HG02943 (cell line): ENCODE results near the gene IPO11.
A peak's percentile ranks its signal among the peaks of the same experiment; 100 is the strongest.

Experiments used
- ATAC-seq: cut with Tn5 transposase; IDR thresholded peaks from one replicate; pipeline ENCODE4 v1.9.1; 2021; ENCODE audit warnings: mild to moderate bottlenecking, low read depth, moderate library complexity; ENCODE audit not compliant: unreplicated experiment

The IPO11 gene

GRCh38 chr5:62412549-62413329, at the start of gene IPO11:
Gene IPO11 (plus strand): TSS chr5:62412763. CDS start chr5:62437280, 24,517 bp downstream.
- ATAC-seq, result peak; percentile 99

- ATAC-seq, result no peak
These were observed 43.5 kb upstream of the IPO11 start for GRCh38 chr5:62369039-62369438.

- ATAC-seq, result no peak
These were observed 41.2 kb upstream of the IPO11 start for GRCh38 chr5:62371409-62371808.

- ATAC-seq, result no peak
These were observed 40.0 kb upstream of the IPO11 start for GRCh38 chr5:62372600-62372999.

- ATAC-seq, result no peak
These were observed 39.2 kb upstream of the IPO11 start for GRCh38 chr5:62373382-62373781.

GRCh38 chr5:62374090-62374489, 38.5 kb upstream of the IPO11 start:
- ATAC-seq, result no peak

- no peak for ATAC-seq
These were observed 36.9 kb upstream of the IPO11 start for GRCh38 chr5:62375627-62376026.

GRCh38 chr5:62376064-62376463, 36.5 kb upstream of the IPO11 start:
- no peak for ATAC-seq

GRCh38 chr5:62385131-62385530, 27.4 kb upstream of the IPO11 start:
- no peak for ATAC-seq

GRCh38 chr5:62385816-62386400, 26.7 kb upstream of the IPO11 start:
- no peak for ATAC-seq

GRCh38 chr5:62386824-62387223, 25.7 kb upstream of the IPO11 start:
- no peak for ATAC-seq

GRCh38 chr5:62395210-62395950, 17.2 kb upstream of the IPO11 start:
- no peak for ATAC-seq

- peak; percentile 98 for ATAC-seq
These were observed 8.9 kb upstream of the IPO11 start, which contains the start of gene DIMT1 for GRCh38 chr5:62403411-62404250. Gene DIMT1 (minus strand): TSS chr5:62403905. CDS start chr5:62403772, 133 bp downstream.

GRCh38 chr5:62413711-62414110, 1.1 kb downstream of the IPO11 start:
- ATAC-seq, result no peak

- ATAC-seq, result no peak
These were observed 6.0 kb downstream of the IPO11 start for GRCh38 chr5:62418462-62419076.

GRCh38 chr5:62419609-62420008, 7.0 kb downstream of the IPO11 start:
- ATAC-seq, result no peak

- no peak for ATAC-seq
These were observed 8.9 kb downstream of the IPO11 start for GRCh38 chr5:62421414-62421813.

GRCh38 chr5:62424763-62425162, 12.2 kb downstream of the IPO11 start:
- no peak for ATAC-seq

GRCh38 chr5:62431735-62432620, 19.4 kb downstream of the IPO11 start:
- ATAC-seq, result no peak
